GM10266 (cell line): ENCODE data around the gene PCDHGB3.
"Not testable (repeated sequence)": the region's sequence is repeated elsewhere in the genome, so short reads cannot be mapped to it uniquely, and the experiment has no call there.

Experiments
- DNase-seq: peaks from one replicate; pipeline ENCODE4 v3.0.0; 2012; ENCODE audit errors: extremely low spot score
- TF ChIP-seq, protein P1 (sequence below): IDR thresholded peaks from 2 replicates; pipeline ENCODE4 v1.5.1; 2012; ENCODE audit warnings: mild to moderate bottlenecking, low read depth; ENCODE audit not compliant: control insufficient read depth, insufficient read depth; ENCODE audit errors: missing control alignments

The PCDHGB3 gene

DNA sequence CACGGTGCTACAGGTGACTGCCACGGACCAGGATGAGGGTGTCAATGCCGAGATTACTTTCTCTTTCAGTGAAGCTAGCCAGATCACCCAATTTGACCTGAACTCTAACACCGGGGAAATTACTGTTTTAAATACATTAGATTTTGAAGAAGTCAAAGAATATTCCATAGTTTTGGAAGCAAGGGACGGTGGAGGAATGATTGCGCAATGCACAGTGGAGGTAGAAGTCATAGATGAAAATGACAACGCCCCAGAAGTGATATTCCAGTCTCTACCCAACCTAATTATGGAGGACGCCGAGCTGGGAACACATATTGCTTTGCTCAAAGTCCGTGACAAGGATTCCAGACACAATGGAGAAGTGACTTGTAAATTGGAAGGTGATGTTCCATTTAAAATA lies 18.6 kb downstream of the PCDHGB3 start:
- TF ChIP-seq, protein P1, sequence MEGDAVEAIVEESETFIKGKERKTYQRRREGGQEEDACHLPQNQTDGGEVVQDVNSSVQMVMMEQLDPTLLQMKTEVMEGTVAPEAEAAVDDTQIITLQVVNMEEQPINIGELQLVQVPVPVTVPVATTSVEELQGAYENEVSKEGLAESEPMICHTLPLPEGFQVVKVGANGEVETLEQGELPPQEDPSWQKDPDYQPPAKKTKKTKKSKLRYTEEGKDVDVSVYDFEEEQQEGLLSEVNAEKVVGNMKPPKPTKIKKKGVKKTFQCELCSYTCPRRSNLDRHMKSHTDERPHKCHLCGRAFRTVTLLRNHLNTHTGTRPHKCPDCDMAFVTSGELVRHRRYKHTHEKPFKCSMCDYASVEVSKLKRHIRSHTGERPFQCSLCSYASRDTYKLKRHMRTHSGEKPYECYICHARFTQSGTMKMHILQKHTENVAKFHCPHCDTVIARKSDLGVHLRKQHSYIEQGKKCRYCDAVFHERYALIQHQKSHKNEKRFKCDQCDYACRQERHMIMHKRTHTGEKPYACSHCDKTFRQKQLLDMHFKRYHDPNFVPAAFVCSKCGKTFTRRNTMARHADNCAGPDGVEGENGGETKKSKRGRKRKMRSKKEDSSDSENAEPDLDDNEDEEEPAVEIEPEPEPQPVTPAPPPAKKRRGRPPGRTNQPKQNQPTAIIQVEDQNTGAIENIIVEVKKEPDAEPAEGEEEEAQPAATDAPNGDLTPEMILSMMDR = no peak
- DNase-seq = no peak

GRCh38 chr5:141389153-141390042 lies 19.4 kb downstream of the PCDHGB3 start:
- TF ChIP-seq, protein P1 = no peak
- no peak for DNase-seq

GRCh38 chr5:141392429-141393198 lies 22.6 kb downstream of the PCDHGB3 start, which contains the start of gene PCDHGA8:
TSS of gene PCDHGA8 (plus strand) at chr5:141392633. CDS start at chr5:141392814, 181 bp downstream.
- TF ChIP-seq, protein P1 = no peak
- DNase-seq = no peak

DNA sequence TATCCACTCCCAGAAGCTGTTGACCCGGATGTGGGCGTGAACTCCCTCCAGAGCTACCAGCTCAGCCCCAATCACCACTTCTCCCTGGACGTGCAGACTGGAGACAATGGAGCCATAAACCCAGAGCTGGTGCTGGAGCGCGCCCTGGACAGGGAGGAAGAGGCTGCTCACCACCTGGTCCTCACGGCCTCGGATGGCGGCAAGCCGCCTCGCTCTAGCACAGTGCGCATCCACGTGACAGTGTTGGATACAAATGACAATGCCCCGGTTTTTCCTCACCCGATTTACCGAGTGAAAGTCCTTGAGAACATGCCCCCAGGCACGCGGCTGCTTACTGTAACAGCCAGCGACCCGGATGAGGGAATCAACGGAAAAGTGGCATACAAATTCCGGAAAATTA lies 23.2 kb downstream of the PCDHGB3 start:
- TF ChIP-seq, protein P1 = no peak
- no peak for DNase-seq

DNA sequence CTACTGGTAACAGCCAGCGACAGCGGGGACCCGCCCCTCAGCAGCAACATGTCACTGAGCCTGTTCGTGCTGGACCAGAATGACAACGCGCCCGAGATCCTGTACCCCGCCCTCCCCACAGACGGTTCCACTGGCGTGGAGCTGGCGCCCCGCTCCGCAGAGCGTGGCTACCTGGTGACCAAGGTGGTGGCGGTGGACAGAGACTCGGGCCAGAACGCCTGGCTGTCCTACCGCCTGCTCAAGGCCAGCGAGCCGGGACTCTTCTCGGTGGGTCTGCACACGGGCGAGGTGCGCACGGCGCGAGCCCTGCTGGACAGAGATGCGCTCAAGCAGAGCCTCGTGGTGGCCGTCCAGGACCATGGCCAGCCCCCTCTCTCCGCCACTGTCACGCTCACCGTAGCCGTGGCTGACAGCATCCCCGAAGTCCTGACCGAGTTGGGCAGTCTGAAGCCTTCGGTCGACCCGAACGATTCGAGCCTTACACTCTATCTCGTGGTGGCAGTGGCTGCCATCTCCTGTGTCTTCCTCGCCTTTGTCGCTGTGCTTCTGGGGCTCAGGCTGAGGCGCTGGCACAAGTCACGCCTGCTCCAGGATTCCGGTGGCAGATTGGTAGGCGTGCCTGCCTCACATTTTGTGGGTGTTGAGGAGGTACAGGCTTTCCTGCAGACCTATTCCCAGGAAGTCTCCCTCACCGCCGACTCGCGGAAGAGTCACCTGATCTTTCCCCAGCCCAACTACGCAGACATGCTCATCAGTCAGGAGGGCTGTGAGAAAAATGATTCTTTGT lies 24.6 kb downstream of the PCDHGB3 start:
- not testable (repeated sequence) for DNase-seq

DNA sequence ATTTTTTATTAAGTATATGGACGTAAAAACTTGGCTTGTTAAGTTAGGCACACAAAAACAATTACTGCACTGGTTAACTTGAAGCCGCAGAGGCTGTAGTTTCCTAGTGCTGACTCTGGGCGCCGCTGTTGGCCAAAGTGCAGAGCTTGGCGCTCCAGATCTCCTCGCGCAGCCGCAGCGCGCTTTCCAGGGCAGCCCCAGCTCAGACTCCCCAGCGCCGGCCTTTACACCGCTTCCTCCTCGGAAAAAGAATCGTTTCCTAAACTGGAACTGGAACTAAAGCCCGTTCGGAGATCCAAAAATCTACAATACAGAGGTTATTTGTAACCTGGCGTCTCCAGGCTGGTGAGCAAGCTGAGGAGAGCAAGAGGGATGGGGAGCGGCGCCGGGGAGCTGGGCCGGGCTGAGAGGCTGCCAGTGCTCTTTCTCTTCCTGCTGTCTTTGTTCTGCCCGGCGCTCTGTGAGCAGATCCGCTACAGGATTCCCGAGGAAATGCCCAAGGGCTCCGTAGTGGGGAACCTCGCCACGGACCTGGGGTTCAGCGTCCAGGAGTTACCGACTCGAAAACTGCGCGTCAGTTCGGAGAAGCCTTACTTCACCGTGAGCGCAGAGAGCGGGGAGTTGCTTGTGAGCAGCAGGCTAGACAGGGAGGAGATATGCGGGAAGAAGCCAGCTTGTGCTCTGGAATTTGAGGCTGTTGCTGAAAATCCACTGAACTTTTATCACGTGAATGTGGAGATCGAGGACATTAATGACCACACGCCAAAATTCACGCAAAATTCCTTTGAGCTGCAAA lies 27.9 kb downstream of the PCDHGB3 start, which contains the start of gene PCDHGB5:
TSS of gene PCDHGB5 (plus strand) at position 192 of the 796 bp plus-strand sequence. CDS start at position 373, 181 bp downstream.
- TF ChIP-seq, protein P1 = peak; percentile 33
- not testable (repeated sequence) for DNase-seq
